Natural killer cell (primary cell): ENCODE data around the gene CDC45. TPM values are rescaled to one million over a fixed set of nuclear protein-coding genes. Genes with fewer than 3 reads are reported as not detected.

Source experiments
- ATAC-seq, 3 donors: fragments of 150-1000 bp in 2 of 3; fragments of 200-7000 bp in 1 of 3; cut with Tn5 transposase; 1 replicate in 1 of 3; 2 replicates in 2 of 3; pipeline ENCODE4 v1.10.0; 2021; ENCODE audit warnings: mild to moderate bottlenecking in 2 of 3, moderate library complexity in 2 of 3
- DNase-seq, 2 donors: peaks; one replicate each; pipeline versions ENCODE4 v3.0.0 to v3.0.0-alpha.2; 2013 to 2021; ENCODE audit warnings: mixed read lengths in 1 of 2
- H3K27ac ChIP-seq: one replicate; pipeline ENCODE4 v1.5.1; 2013; ENCODE audit warnings: mild to moderate bottlenecking, low read length
- H3K27me3 ChIP-seq: one replicate; pipeline ENCODE4 v1.6.1; 2013; ENCODE audit warnings: low read length; ENCODE audit not compliant: control insufficient read depth, insufficient read depth
- H3K36me3 ChIP-seq: one replicate; pipeline ENCODE4 v1.6.1; 2013; ENCODE audit warnings: low read length; ENCODE audit not compliant: control insufficient read depth, insufficient read depth
- H3K4me1 ChIP-seq: one replicate; pipeline ENCODE4 v1.6.1; 2013; ENCODE audit warnings: low read length; ENCODE audit not compliant: control insufficient read depth, insufficient read depth
- H3K4me3 ChIP-seq: one replicate; pipeline ENCODE4 v1.5.1; 2013; ENCODE audit warnings: low read length
- H3K9me3 ChIP-seq: one replicate; pipeline ENCODE4 v1.6.1; 2013; ENCODE audit warnings: low read length; ENCODE audit not compliant: control insufficient read depth, insufficient read depth
- H3K27ac Mint-ChIP-seq, 2 donors: one replicate each; pipeline ENCODE4 v1.8.0; 2022; ENCODE audit warnings: mild to moderate bottlenecking in 2 of 2, mixed read lengths in 2 of 2, moderate library complexity in 1 of 2
- H3K27me3 Mint-ChIP-seq, 2 donors: one replicate each; pipeline ENCODE4 v1.8.0; 2022; ENCODE audit warnings: low read depth in 2 of 2, mixed read lengths in 2 of 2
- H3K36me3 Mint-ChIP-seq: one replicate; pipeline ENCODE4 v1.8.0; 2022; ENCODE audit warnings: mixed read lengths
- H3K4me1 Mint-ChIP-seq, 2 donors: one replicate each; pipeline ENCODE4 v1.8.0; 2022; ENCODE audit warnings: mixed read lengths in 2 of 2
- H3K4me3 Mint-ChIP-seq: one replicate; pipeline ENCODE4 v1.8.0; 2022; ENCODE audit warnings: mild to moderate bottlenecking, moderate library complexity, mixed read lengths
- H3K9me3 Mint-ChIP-seq, 2 donors: one replicate each; pipeline ENCODE4 v1.8.0; 2022; ENCODE audit warnings: mixed read lengths in 2 of 2
- WGBS: methylation state at CpG from one replicate; pipeline ENCODE4 v1.1.7; 2013; ENCODE audit warnings: missing lambda C conversion rate; ENCODE audit not compliant: insufficient coverage; 5-methylcytosine and 5-hydroxymethylcytosine counted together
- intact Hi-C: fragments of 100-400 bp; cut with micrococcal nuclease; formaldehyde crosslinking; loops from one replicate; pipeline ENCODE4 v1.14.2; 2022
- total RNA-seq, 4 donors: library from RNA; stranded (reverse); fragments of 120-200 nt in 1 of 4; gene quantifications; one replicate each; pipeline versions ENCODE4 v1.2.3 to v1.2.4, GENCODE V29; 2013 to 2022
- TF ChIP-seq, protein P1 (sequence below): fragments of 200-600 bp; IDR thresholded peaks from one replicate; pipeline ENCODE4 v1.8.0; 2022; ENCODE audit warnings: antibody characterized with exemption

Gene CDC45
- total RNA-seq, 3 donors from 2014 or later (not counting 1 experiment from before 2014, with no cell fraction given), result 1.6 to 4.8 (median 3.3) TPM

DNA sequence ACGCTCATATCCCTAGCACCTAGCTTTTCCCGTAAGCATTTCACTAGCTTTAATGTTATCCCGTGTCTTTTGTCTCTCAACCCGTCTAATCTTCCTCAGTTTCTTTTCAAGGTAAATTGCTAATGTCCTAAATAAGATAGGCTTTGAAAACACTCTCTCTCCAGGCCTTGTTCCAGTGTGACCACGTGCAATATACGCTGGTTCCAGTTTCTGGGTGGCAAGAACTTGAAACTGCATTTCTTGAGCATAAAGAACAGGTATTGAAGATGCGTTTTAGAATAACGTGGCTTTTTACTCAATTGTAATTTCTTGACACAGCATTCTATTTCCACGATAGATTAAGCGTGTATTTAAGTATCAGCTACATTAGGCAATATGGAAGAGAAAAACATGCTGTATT, 1.1 kb downstream of the CDC45 start:
- Histone ChIP-seq H3K9me3 (no peaks in the 10 kb centered on the region), H3K4me3 (no peak overlapping the region), H3K27ac (no peak overlapping the region), H3K27me3 (no peaks in the 10 kb centered on the region), H3K36me3 (no peaks in the 10 kb centered on the region), H3K4me1 (peaks cover 15% of the 10 kb centered on the region)
- H3K27me3 Mint-ChIP-seq, result no peaks in the 10 kb centered on the region
- TF ChIP-seq, protein P1, sequence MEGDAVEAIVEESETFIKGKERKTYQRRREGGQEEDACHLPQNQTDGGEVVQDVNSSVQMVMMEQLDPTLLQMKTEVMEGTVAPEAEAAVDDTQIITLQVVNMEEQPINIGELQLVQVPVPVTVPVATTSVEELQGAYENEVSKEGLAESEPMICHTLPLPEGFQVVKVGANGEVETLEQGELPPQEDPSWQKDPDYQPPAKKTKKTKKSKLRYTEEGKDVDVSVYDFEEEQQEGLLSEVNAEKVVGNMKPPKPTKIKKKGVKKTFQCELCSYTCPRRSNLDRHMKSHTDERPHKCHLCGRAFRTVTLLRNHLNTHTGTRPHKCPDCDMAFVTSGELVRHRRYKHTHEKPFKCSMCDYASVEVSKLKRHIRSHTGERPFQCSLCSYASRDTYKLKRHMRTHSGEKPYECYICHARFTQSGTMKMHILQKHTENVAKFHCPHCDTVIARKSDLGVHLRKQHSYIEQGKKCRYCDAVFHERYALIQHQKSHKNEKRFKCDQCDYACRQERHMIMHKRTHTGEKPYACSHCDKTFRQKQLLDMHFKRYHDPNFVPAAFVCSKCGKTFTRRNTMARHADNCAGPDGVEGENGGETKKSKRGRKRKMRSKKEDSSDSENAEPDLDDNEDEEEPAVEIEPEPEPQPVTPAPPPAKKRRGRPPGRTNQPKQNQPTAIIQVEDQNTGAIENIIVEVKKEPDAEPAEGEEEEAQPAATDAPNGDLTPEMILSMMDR, result no peak
- peaks cover 24 to 35% of the 10 kb centered on the region in 2 donors for H3K4me1 Mint-ChIP-seq
- ATAC-seq, result no peak
- DNase-seq, result no peak
- peak overlapping the region in 1 of 2 donors; percentile 99 for H3K27ac Mint-ChIP-seq
- 85% methylated on average over 10 of the region's 10 CpGs for WGBS
- H3K36me3 Mint-ChIP-seq, result no peaks in the 10 kb centered on the region
- H3K4me3 Mint-ChIP-seq, result peak overlapping the region; percentile 98
- no peaks in the 10 kb centered on the region for H3K9me3 Mint-ChIP-seq
- intact Hi-C loops, result no loop called here

DNA sequence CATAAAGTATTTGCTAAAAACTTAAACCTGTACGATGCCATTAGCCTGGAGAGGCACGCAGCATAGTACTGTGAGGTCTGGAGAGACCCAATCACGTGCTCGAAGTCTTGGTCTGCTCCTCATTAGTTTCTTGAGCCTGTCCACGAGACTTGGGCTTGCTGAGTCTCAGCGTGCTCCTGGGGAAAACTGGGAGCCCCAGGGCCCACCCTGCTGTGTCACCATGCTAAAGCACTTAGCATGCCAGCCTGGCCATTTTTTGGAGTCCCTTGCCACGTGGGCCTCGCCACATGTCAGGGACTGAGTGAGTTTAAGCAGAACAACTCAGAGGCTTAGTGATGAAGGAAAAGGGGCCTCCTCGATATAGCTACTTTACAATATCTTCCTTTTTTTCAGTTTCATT, 2.6 kb downstream of the CDC45 start:
- WGBS, result 95% methylated on average over 8 of the region's 9 CpGs
- intact Hi-C loops, result no loop called here
- DNase-seq (no peak), ATAC-seq (no peak)
- H3K36me3 ChIP-seq, result no peaks in the 10 kb centered on the region
- no peaks in the 10 kb centered on the region for H3K9me3 ChIP-seq
- TF ChIP-seq, protein P1, result no peak
- no peak overlapping the region for H3K4me3 ChIP-seq
- Mint-ChIP-seq H3K9me3 (no peaks in the 10 kb centered on the region), H3K36me3 (no peaks in the 10 kb centered on the region), H3K4me3 (no peak overlapping the region), H3K27ac (no peak overlapping the region), H3K27me3 (no peaks in the 10 kb centered on the region), H3K4me1 (peaks cover 20 to 27% of the 10 kb centered on the region in 2 donors)
- peaks cover 15% of the 10 kb centered on the region for H3K4me1 ChIP-seq
- no peaks in the 10 kb centered on the region for H3K27me3 ChIP-seq
- no peak overlapping the region for H3K27ac ChIP-seq

DNA sequence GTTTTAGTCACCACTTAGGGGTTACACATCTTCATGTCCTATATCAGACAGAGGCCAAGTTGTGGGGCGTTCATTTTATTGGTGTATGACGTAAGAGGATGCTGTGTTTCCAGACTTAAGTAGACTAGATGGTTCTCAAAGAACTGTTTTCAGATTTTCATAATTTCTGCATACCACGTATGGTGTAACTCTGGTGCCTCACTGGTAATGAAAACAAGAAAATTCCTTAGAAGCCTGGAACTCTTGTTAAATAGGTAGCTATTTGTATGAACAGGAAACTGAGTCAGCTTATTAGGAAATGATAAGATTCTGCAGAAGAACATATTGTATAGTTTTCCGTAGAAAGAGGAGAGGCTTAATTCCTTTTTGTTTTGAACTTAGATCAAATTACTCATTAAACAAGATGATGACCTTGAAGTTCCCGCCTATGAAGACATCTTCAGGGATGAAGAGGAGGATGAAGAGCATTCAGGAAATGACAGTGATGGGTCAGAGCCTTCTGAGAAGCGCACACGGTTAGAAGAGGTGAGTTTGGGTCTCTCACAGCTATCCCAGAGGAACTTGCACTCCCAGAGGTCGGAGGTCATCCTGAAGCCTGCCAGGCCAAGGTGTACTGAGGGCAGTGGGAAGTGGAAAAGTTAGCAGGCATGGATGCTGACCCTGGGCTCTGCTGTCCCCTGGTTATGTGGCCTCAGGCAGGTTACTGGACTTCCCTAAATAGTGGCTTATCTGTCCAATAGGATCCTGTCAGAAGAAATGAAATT, 3.9 kb downstream of the CDC45 start:
- H3K27me3 ChIP-seq, result no peaks in the 10 kb centered on the region
- DNase-seq (no peak), ATAC-seq (no peak)
- H3K4me1 ChIP-seq, result peaks cover 6% of the 10 kb centered on the region
- H3K4me1 Mint-ChIP-seq, result peaks cover 9 to 15% of the 10 kb centered on the region in 2 donors
- no peaks in the 10 kb centered on the region for H3K27me3 Mint-ChIP-seq
- no peak overlapping the region for H3K4me3 ChIP-seq
- no peak overlapping the region for H3K27ac ChIP-seq
- intact Hi-C loops, result no loop called here
- no peaks in the 10 kb centered on the region for H3K9me3 Mint-ChIP-seq
- no peak overlapping the region for H3K27ac Mint-ChIP-seq
- 97% methylated on average over 7 of the region's 8 CpGs for WGBS
- no peaks in the 10 kb centered on the region for H3K36me3 Mint-ChIP-seq
- no peaks in the 10 kb centered on the region for H3K36me3 ChIP-seq
- TF ChIP-seq, protein P1, result no peak
- H3K9me3 ChIP-seq, result no peaks in the 10 kb centered on the region
- no peak overlapping the region for H3K4me3 Mint-ChIP-seq

DNA sequence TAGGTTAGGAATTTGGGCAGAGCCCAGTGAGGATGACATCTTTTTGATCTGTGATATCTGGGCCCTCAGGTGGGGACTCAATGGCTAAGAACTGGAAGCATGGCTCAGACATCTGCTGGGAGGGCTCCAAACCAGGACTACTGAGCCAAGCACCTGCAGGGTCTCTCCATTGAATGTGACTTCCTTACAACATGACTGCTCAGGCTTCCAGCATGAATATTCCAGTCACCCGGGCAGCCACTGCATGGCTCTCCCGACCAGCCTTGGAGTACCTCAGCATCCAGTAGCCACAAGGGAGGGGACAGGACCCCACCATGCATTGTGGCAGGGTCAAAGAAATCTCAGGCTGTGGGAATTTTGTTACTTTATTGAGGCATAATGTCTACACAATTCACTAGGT, 8.6 kb downstream of the CDC45 start:
- Histone ChIP-seq H3K9me3 (no peaks in the 10 kb centered on the region), H3K4me1 (no peaks in the 10 kb centered on the region), H3K27me3 (no peaks in the 10 kb centered on the region), H3K4me3 (no peak overlapping the region), H3K27ac (no peak overlapping the region), H3K36me3 (no peaks in the 10 kb centered on the region)
- TF ChIP-seq, protein P1, result no peak
- DNase-seq (no peak), ATAC-seq (no peak)
- Mint-ChIP-seq H3K4me1 (no peaks in the 10 kb centered on the region), H3K27ac (no peak overlapping the region), H3K9me3 (no peaks in the 10 kb centered on the region), H3K27me3 (no peaks in the 10 kb centered on the region), H3K36me3 (no peaks in the 10 kb centered on the region), H3K4me3 (no peak overlapping the region)
- intact Hi-C loops, result no loop called here
- WGBS, result 100% methylated on average over 2 of the region's 2 CpGs
